NB4 (cell line): Measurements from ENCODE around the gene FAM210B.

Experiments used
- MYC ChIP-seq: IDR thresholded peaks from 2 replicates; pipeline ENCODE4 v1.6.1; 2011; ENCODE audit warnings: low read depth, low read length
- POLR2A ChIP-seq: IDR thresholded peaks from 2 replicates; pipeline ENCODE4 v1.6.1; 2011; ENCODE audit warnings: mild to moderate bottlenecking; ENCODE audit not compliant: insufficient read length; ENCODE audit errors: extremely low read depth
- TF ChIP-seq, protein P1 (sequence below): IDR thresholded peaks from one replicate; pipeline ENCODE4 v1.5.1; 2012; ENCODE audit warnings: low read depth, low read length
- TF ChIP-seq, protein P2 (sequence below): IDR thresholded peaks from 2 replicates; pipeline ENCODE4 v1.6.1; 2011; ENCODE audit warnings: low read depth, low read length

GRCh38 chr20:56400001-56400640 is 41.3 kb downstream of the FAM210B start:
- TF ChIP-seq, protein P1, sequence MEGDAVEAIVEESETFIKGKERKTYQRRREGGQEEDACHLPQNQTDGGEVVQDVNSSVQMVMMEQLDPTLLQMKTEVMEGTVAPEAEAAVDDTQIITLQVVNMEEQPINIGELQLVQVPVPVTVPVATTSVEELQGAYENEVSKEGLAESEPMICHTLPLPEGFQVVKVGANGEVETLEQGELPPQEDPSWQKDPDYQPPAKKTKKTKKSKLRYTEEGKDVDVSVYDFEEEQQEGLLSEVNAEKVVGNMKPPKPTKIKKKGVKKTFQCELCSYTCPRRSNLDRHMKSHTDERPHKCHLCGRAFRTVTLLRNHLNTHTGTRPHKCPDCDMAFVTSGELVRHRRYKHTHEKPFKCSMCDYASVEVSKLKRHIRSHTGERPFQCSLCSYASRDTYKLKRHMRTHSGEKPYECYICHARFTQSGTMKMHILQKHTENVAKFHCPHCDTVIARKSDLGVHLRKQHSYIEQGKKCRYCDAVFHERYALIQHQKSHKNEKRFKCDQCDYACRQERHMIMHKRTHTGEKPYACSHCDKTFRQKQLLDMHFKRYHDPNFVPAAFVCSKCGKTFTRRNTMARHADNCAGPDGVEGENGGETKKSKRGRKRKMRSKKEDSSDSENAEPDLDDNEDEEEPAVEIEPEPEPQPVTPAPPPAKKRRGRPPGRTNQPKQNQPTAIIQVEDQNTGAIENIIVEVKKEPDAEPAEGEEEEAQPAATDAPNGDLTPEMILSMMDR: peak; percentile 85
- TF ChIP-seq MYC (no peak), POLR2A (no peak)
- TF ChIP-seq, protein P2, sequence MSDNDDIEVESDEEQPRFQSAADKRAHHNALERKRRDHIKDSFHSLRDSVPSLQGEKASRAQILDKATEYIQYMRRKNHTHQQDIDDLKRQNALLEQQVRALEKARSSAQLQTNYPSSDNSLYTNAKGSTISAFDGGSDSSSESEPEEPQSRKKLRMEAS: no peak
